GM12878 (cell line): ENCODE data around the gene ABCC1.

ENCODE experiments used
- ELK1 ChIP-seq: IDR thresholded peaks from 2 replicates; pipeline ENCODE4 v1.6.1; 2012; ENCODE audit warnings: low read depth, low read length, improper control_type of control experiment
- POLR2AphosphoS5 ChIP-seq: IDR thresholded peaks from 2 replicates; pipeline ENCODE4 v1.6.1; 2011; ENCODE audit warnings: mild to moderate bottlenecking, low read length, inconsistent platforms

- no peak for TF ChIP-seq ELK1
- TF ChIP-seq POLR2AphosphoS5: 0 out of 2 replicates have a peak, but pooled peaks have one; percentile 42
Measured at GRCh38 chr16:15950161-15950854, 892 bp downstream of the ABCC1 start.
